ENCODE data around the gene PKP2.

The PKP2 gene

GRCh38 chr12:32754111-32754510, 142.5 kb downstream of the PKP2 start:
- peak; percentile 28 for DNase-seq (ENCODE audit: low read depth)
- peak overlapping the region; percentile 98 for H3K4me3 ChIP-seq (replicated peaks; ENCODE audit: low read depth, low read length)
- TF ChIP-seq, protein P1, sequence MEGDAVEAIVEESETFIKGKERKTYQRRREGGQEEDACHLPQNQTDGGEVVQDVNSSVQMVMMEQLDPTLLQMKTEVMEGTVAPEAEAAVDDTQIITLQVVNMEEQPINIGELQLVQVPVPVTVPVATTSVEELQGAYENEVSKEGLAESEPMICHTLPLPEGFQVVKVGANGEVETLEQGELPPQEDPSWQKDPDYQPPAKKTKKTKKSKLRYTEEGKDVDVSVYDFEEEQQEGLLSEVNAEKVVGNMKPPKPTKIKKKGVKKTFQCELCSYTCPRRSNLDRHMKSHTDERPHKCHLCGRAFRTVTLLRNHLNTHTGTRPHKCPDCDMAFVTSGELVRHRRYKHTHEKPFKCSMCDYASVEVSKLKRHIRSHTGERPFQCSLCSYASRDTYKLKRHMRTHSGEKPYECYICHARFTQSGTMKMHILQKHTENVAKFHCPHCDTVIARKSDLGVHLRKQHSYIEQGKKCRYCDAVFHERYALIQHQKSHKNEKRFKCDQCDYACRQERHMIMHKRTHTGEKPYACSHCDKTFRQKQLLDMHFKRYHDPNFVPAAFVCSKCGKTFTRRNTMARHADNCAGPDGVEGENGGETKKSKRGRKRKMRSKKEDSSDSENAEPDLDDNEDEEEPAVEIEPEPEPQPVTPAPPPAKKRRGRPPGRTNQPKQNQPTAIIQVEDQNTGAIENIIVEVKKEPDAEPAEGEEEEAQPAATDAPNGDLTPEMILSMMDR (IDR thresholded peaks at IDR 0.05; ENCODE audit: low read length, missing control alignments) = no peak

- no peak for DNase-seq (ENCODE audit: low read depth)
- TF ChIP-seq, protein P1 (IDR thresholded peaks at IDR 0.05; ENCODE audit: low read length, missing control alignments) = no peak
- H3K4me3 ChIP-seq (replicated peaks; ENCODE audit: low read depth, low read length) = peak overlapping the region; percentile 98
Measured at GRCh38 chr12:32753605-32754004, 143.0 kb downstream of the PKP2 start.

DNA sequence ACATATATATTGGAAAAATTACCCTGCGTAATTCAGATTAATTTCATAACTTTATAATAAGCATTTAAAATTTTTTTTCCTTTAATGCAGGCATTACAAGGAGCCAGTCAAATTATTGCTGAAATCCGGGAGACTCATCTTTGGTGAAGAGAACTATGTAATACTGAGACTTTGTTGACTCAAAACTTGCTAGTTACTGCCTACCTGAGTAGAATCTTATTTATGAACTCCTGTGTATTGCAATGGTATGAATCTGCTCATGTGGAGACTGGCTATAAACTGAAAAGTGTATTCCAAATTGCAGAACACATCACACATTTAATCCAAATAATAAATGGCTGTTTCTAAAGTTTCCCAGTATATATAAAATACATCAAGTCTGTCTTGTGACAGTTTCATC, 153.3 kb downstream of the PKP2 start:
- DNase-seq (ENCODE audit: low read depth) = no peak
- no peak overlapping the region for H3K4me3 ChIP-seq (replicated peaks; ENCODE audit: low read depth, low read length)
- TF ChIP-seq, protein P1 (IDR thresholded peaks at IDR 0.05; ENCODE audit: low read length, missing control alignments) = no peak

GRCh38 chr12:32742133-32742532, 154.4 kb downstream of the PKP2 start:
- TF ChIP-seq, protein P1 (IDR thresholded peaks at IDR 0.05; ENCODE audit: low read length, missing control alignments) = no peak
- no peak for DNase-seq (ENCODE audit: low read depth)
- H3K4me3 ChIP-seq (replicated peaks; ENCODE audit: low read depth, low read length) = no peak overlapping the region
